Activated CD4-positive, alpha-beta T cell treated with anti-CD3 and anti-CD28 coated beads for 36 hours (primary cell): ENCODE measurements around the gene SSBP3. TPM values are rescaled to one million over a fixed set of nuclear protein-coding genes. Genes with fewer than 3 reads are reported as not detected.

Experiments
- ATAC-seq: fragments of 200-7000 bp; cut with Tn5 transposase; one replicate; pipeline ENCODE4 v1.10.0; 2021; ENCODE audit warnings: mild to moderate bottlenecking, moderate library complexity
- CTCF ChIA-PET: fragments of 350-600 bp; sonication (Branson Sonifier 250); formaldehyde crosslinking; loops from one replicate; lab custom pipeline; 2021; ENCODE audit warnings: antibody characterized with exemption; lab: Charles Lee
- POLR2A ChIA-PET: fragments of 350-600 bp; sonication (Branson Sonifier 250); formaldehyde crosslinking; loops from one replicate; lab custom pipeline; 2021; ENCODE audit warnings: antibody characterized with exemption, inconsistent platforms; lab: Charles Lee
- DNase-seq: peaks from one replicate; pipeline ENCODE4 v3.0.0-alpha.2; 2020
- H3K27ac Mint-ChIP-seq: one replicate; pipeline ENCODE4 v1.8.0; 2021; ENCODE audit warnings: mixed read lengths
- H3K27me3 Mint-ChIP-seq: one replicate; pipeline ENCODE4 v1.8.0; 2021; ENCODE audit warnings: mixed read lengths
- H3K36me3 Mint-ChIP-seq: one replicate; pipeline ENCODE4 v1.8.0; 2021; ENCODE audit warnings: low read depth, mixed read lengths
- H3K4me1 Mint-ChIP-seq: one replicate; pipeline ENCODE4 v1.8.0; 2021; ENCODE audit warnings: mixed read lengths
- H3K4me3 Mint-ChIP-seq: one replicate; pipeline ENCODE4 v1.8.0; 2021; ENCODE audit warnings: mild to moderate bottlenecking, moderate library complexity, mixed read lengths
- H3K9me3 Mint-ChIP-seq: one replicate; pipeline ENCODE4 v1.8.0; 2021; ENCODE audit warnings: low read depth, mixed read lengths
- intact Hi-C, 2 experiments: fragments of 100-400 bp; cut with DNase I in 1 of 2; cut with micrococcal nuclease in 1 of 2; formaldehyde crosslinking; loops; one replicate each; pipeline versions ENCODE4 v1.14.2 to v1.15.1; 2022 to 2024; cut with DNase I, micrococcal nuclease
- total RNA-seq, 2 experiments: library from RNA; stranded (reverse); gene quantifications; one replicate each; pipeline ENCODE4 v1.2.3, GENCODE V29; 2021

SSBP3 gene
- total RNA-seq, 2 experiments from 2014 or later = 40.3 to 64.2 TPM

GRCh38 chr1:54329312-54330003 is 76.7 kb downstream of the SSBP3 start:
- intact Hi-C loops = no loop called here
- Mint-ChIP-seq H3K9me3 (no peaks in the 10 kb centered on the region), H3K27ac (no peak overlapping the region), H3K36me3 (no peaks in the 10 kb centered on the region), H3K27me3 (no peaks in the 10 kb centered on the region), H3K4me3 (no peak overlapping the region), H3K4me1 (peaks cover 67% of the 10 kb centered on the region)
- ATAC-seq (no peak), DNase-seq (no peak)
- CTCF ChIA-PET = interaction anchor here (0.8 kb wide), 1 partner anchor 381 kb away, joined by 3 read pairs; no protein-coding TSS in a partner anchor
- POLR2A ChIA-PET = no interaction called here

GRCh38 chr1:54328066-54328636 is 78.0 kb downstream of the SSBP3 start:
- Mint-ChIP-seq H3K4me3 (no peak overlapping the region), H3K4me1 (peaks cover 73% of the 10 kb centered on the region), H3K27me3 (no peaks in the 10 kb centered on the region), H3K36me3 (no peaks in the 10 kb centered on the region), H3K27ac (no peak overlapping the region), H3K9me3 (no peaks in the 10 kb centered on the region)
- CTCF ChIA-PET = no interaction called here
- DNase-seq (no peak), ATAC-seq (no peak)
- POLR2A ChIA-PET = no interaction called here
- intact Hi-C loops = no loop called here

GRCh38 chr1:54327386-54328065 is 78.7 kb downstream of the SSBP3 start:
- intact Hi-C loops = no loop called here
- ATAC-seq = no peak
- ChIA-PET CTCF (no interaction called here), POLR2A (no interaction called here)
- no peaks in the 10 kb centered on the region for H3K9me3 Mint-ChIP-seq
- no peak overlapping the region for H3K4me3 Mint-ChIP-seq
- no peak overlapping the region for H3K27ac Mint-ChIP-seq
- no peak for DNase-seq
- H3K36me3 Mint-ChIP-seq = no peaks in the 10 kb centered on the region
- no peaks in the 10 kb centered on the region for H3K27me3 Mint-ChIP-seq
- peaks cover 66% of the 10 kb centered on the region for H3K4me1 Mint-ChIP-seq

- Mint-ChIP-seq H3K9me3 (no peaks in the 10 kb centered on the region), H3K4me1 (peaks cover 65% of the 10 kb centered on the region), H3K4me3 (no peak overlapping the region), H3K27me3 (no peaks in the 10 kb centered on the region), H3K27ac (no peak overlapping the region), H3K36me3 (no peaks in the 10 kb centered on the region)
- ChIA-PET POLR2A (no interaction called here), CTCF (no interaction called here)
- intact Hi-C loops = no loop called here
- ATAC-seq (no peak), DNase-seq (no peak)
Measured at GRCh38 chr1:54326543-54327385, 79.4 kb downstream of the SSBP3 start.

- no peaks in the 10 kb centered on the region for H3K36me3 Mint-ChIP-seq
- H3K4me1 Mint-ChIP-seq = peaks cover 58% of the 10 kb centered on the region
- ChIA-PET POLR2A (no interaction called here), CTCF (no interaction called here)
- H3K27ac Mint-ChIP-seq = no peak overlapping the region
- DNase-seq = no peak
- ATAC-seq = no peak
- intact Hi-C loops = no loop called here
- H3K4me3 Mint-ChIP-seq = no peak overlapping the region
- H3K27me3 Mint-ChIP-seq = no peaks in the 10 kb centered on the region
- no peaks in the 10 kb centered on the region for H3K9me3 Mint-ChIP-seq
Measured at GRCh38 chr1:54325703-54326461, 80.3 kb downstream of the SSBP3 start.

- no peak overlapping the region for H3K27ac Mint-ChIP-seq
- DNase-seq (no peak), ATAC-seq (no peak)
- H3K4me3 Mint-ChIP-seq = no peak overlapping the region
- ChIA-PET POLR2A (no interaction called here), CTCF (interaction anchor here (0.6 kb wide), 1 partner anchor 164 kb away, joined by 3 read pairs; no protein-coding TSS in a partner anchor)
- intact Hi-C loops = no loop called here
- H3K4me1 Mint-ChIP-seq = peaks cover 58% of the 10 kb centered on the region
- H3K36me3 Mint-ChIP-seq = no peaks in the 10 kb centered on the region
- H3K9me3 Mint-ChIP-seq = no peaks in the 10 kb centered on the region
- H3K27me3 Mint-ChIP-seq = no peaks in the 10 kb centered on the region
Measured at GRCh38 chr1:54325284-54325683, 80.9 kb downstream of the SSBP3 start.

GRCh38 chr1:54324251-54325140 is 81.7 kb downstream of the SSBP3 start:
- intact Hi-C loops = no loop called here
- DNase-seq = no peak
- Mint-ChIP-seq H3K9me3 (no peaks in the 10 kb centered on the region), H3K27me3 (no peaks in the 10 kb centered on the region), H3K36me3 (no peaks in the 10 kb centered on the region), H3K27ac (no peak overlapping the region), H3K4me1 (peaks cover 54% of the 10 kb centered on the region), H3K4me3 (no peak overlapping the region)
- ChIA-PET POLR2A (no interaction called here), CTCF (interaction anchor here (0.6 kb wide), 1 partner anchor 165 kb away, joined by 3 read pairs; no protein-coding TSS in a partner anchor)
- no peak for ATAC-seq

GRCh38 chr1:54323921-54324250 is 82.3 kb downstream of the SSBP3 start:
- peaks cover 48% of the 10 kb centered on the region for H3K4me1 Mint-ChIP-seq
- no peak overlapping the region for H3K4me3 Mint-ChIP-seq
- CTCF ChIA-PET = no interaction called here
- ATAC-seq = no peak
- H3K27ac Mint-ChIP-seq = no peak overlapping the region
- POLR2A ChIA-PET = no interaction called here
- H3K36me3 Mint-ChIP-seq = no peaks in the 10 kb centered on the region
- no peaks in the 10 kb centered on the region for H3K9me3 Mint-ChIP-seq
- H3K27me3 Mint-ChIP-seq = no peaks in the 10 kb centered on the region
- no peak for DNase-seq
- intact Hi-C loops = no loop called here

- H3K27me3 Mint-ChIP-seq = no peaks in the 10 kb centered on the region
- POLR2A ChIA-PET = no interaction called here
- no peak overlapping the region for H3K27ac Mint-ChIP-seq
- H3K4me3 Mint-ChIP-seq = no peak overlapping the region
- no peak for DNase-seq
- ATAC-seq = no peak
- H3K36me3 Mint-ChIP-seq = no peaks in the 10 kb centered on the region
- intact Hi-C loops = no loop called here
- CTCF ChIA-PET = no interaction called here
- H3K9me3 Mint-ChIP-seq = no peaks in the 10 kb centered on the region
- peaks cover 46% of the 10 kb centered on the region for H3K4me1 Mint-ChIP-seq
Measured at GRCh38 chr1:54323324-54323739, 82.9 kb downstream of the SSBP3 start.

GRCh38 chr1:54318246-54318814 is 87.9 kb downstream of the SSBP3 start:
- Mint-ChIP-seq H3K9me3 (no peaks in the 10 kb centered on the region), H3K27me3 (no peaks in the 10 kb centered on the region), H3K36me3 (no peaks in the 10 kb centered on the region), H3K4me1 (peaks cover 29% of the 10 kb centered on the region), H3K27ac (no peak overlapping the region), H3K4me3 (no peak overlapping the region)
- intact Hi-C loops = no loop called here
- no peak for ATAC-seq
- no peak for DNase-seq
- POLR2A ChIA-PET = no interaction called here
- CTCF ChIA-PET = interaction anchor here (1.4 kb wide), 1 partner anchor 20 kb away, joined by 3 read pairs; no protein-coding TSS in a partner anchor
